ENCODE measurements around the gene PPIL4.

- TF ChIP-seq EP300 (IDR thresholded peaks at IDR 0.05): no peak
- TF ChIP-seq CTCF (IDR thresholded peaks at IDR 0.05): no peak
- no peak for TF ChIP-seq POLR2AphosphoS5 (IDR thresholded peaks at IDR 0.05)
- TF ChIP-seq POLR2A (IDR thresholded peaks at IDR 0.05; ENCODE audit: low read depth): no peak
Measured at GRCh38 chr6:149461670-149462069, 84.2 kb downstream of the PPIL4 start.

Data from esophagus muscularis mucosa (tissue), 4 donors.